ENCODE measurements around the gene LURAP1L. TPM values are rescaled to one million over a fixed set of nuclear protein-coding genes. Genes with fewer than 3 reads are reported as not detected.
A peak's percentile ranks its signal among the peaks of the same experiment; 100 is the strongest.

LURAP1L gene, protein sequence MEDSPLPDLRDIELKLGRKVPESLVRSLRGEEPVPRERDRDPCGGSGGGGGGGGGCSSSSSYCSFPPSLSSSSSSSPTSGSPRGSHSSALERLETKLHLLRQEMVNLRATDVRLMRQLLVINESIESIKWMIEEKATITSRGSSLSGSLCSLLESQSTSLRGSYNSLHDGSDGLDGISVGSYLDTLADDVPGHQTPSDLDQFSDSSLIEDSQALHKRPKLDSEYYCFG
- polyA plus RNA-seq = 10 to 100 TPM in 1 of 4 donors, 1 to 10 TPM in 3; 3.5 to 17.5 (median 6.5) TPM
- long read RNA-seq, donor 1, transcript LURAP1L-201 (2 exons, 1,753 nt) = major isoform, 23 of 26 reads
- long read RNA-seq, donor 1, partial matches to known transcripts = 0 of 26 reads
- long read RNA-seq, donor 1, other reads (novel, unspliced or antisense) = 0 of 26 reads
- long read RNA-seq, donor 2, partial matches to known transcripts = 0 of 1 reads
- long read RNA-seq, donor 2, other reads (novel, unspliced or antisense) = 0 of 1 reads
- long read RNA-seq, donor 3, transcript LURAP1L-201 (2 exons, 1,753 nt) = major isoform, 6 of 6 reads
- long read RNA-seq, donor 3, partial matches to known transcripts = 0 of 6 reads
- long read RNA-seq, donor 3, other reads (novel, unspliced or antisense) = 0 of 6 reads
- long read RNA-seq, donor 4, partial matches to known transcripts = 0 of 2 reads
- long read RNA-seq, donor 4, other reads (novel, unspliced or antisense) = 0 of 2 reads
- long read RNA-seq, donor 5 = 0 reads
- long read RNA-seq, donor 6, partial matches to known transcripts = 0 of 4 reads
- long read RNA-seq, donor 6, other reads (novel, unspliced or antisense) = 0 of 4 reads
- long read RNA-seq, donor 7, transcript LURAP1L-201 (2 exons, 1,753 nt) = major isoform, 18 of 18 reads
- long read RNA-seq, donor 7, partial matches to known transcripts = 0 of 18 reads
- long read RNA-seq, donor 7, other reads (novel, unspliced or antisense) = 0 of 18 reads
- long read RNA-seq, donor 8 = 0 reads
- long read RNA-seq, donor 9, partial matches to known transcripts = 0 of 2 reads
- long read RNA-seq, donor 9, other reads (novel, unspliced or antisense) = 0 of 2 reads
- long read RNA-seq, donor 10, transcript LURAP1L-201 (2 exons, 1,753 nt) = major isoform, 16 of 24 reads
- long read RNA-seq, donor 10, partial matches to known transcripts = 6 of 24 reads
- long read RNA-seq, donor 10, other reads (novel, unspliced or antisense) = 0 of 24 reads

DNA sequence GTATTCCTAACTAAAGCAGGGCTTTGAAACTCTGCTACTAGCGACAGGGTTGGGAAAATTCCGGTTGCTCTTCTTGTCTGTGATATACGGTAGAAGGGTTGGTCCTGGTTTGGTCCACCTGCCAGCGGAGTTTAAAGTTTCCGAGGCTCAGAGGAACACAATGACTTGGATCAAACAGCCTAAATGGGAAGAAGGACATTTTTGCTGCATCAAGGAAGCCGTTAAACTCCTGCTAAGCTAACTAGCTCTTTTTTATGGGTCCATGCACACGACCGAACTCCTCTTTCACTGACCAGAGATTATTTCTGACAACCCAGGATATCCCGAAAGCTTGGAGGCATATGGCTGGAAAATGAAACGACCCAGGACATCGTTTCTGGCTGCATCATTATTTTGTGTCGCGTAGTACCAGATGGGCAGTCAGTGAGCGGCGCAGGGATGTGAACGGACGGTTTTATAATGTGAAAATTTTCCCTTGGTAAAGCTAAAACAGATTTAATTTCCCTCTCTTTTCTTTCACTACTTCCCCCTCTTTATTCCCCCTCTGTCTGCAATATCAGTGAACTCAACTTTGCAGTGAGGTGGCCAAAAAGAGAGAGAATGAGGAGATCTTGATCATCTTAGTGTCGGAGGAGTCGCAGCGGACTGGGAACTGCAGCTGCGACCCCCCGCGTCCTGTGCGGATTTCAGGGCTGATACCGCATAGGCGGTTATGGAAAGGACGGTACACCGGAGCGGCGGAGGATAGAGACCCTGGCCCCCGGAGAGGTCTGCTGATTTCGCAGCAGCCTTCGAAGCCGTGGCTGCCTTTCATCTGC, at the start of gene LURAP1L:
TSS of gene LURAP1L (plus strand) at position 160 of the 818 bp plus-strand sequence. CDS start 696 bp downstream, outside the sequence.
- no peaks in the 10 kb centered on the region for H3K27me3 ChIP-seq (ENCODE audit: control insufficient read depth in 3 of 3, insufficient read depth in 3 of 3, low read length in 3 of 3)
- WGBS, 3 donors = 1 to 2% (median 1%) methylated on average over 34 of the region's 34 CpGs
- H3K36me3 ChIP-seq (ENCODE audit: control insufficient read depth in 3 of 3, insufficient read depth in 2 of 3, low read depth in 1 of 3, low read length in 3 of 3) = no peaks in the 10 kb centered on the region
- H3K4me1 ChIP-seq (ENCODE audit: control insufficient read depth in 3 of 3, insufficient read depth in 2 of 3, low read depth in 1 of 3, low read length in 2 of 3) = peaks cover 0 to 16% (median 0%) of the 10 kb centered on the region in 3 donors
- DNase-seq (peak; percentile 77 to 86), FAIRE-seq (no peak)
- peak within 1 kb of the TSS; percentile 71 to 80 (median 79) for H3K4me3 ChIP-seq (ENCODE audit: low read depth in 1 of 3, low read length in 3 of 3)
- H3K9me3 ChIP-seq (ENCODE audit: control insufficient read depth in 2 of 2, insufficient read depth in 1 of 2, low read depth in 1 of 2, low read length in 1 of 2) = no peaks in the 10 kb centered on the region
- peak within 1 kb of the TSS; percentile 87 to 92 (median 89) for H3K27ac ChIP-seq (ENCODE audit: low read depth in 1 of 3, low read length in 2 of 3)

DNA sequence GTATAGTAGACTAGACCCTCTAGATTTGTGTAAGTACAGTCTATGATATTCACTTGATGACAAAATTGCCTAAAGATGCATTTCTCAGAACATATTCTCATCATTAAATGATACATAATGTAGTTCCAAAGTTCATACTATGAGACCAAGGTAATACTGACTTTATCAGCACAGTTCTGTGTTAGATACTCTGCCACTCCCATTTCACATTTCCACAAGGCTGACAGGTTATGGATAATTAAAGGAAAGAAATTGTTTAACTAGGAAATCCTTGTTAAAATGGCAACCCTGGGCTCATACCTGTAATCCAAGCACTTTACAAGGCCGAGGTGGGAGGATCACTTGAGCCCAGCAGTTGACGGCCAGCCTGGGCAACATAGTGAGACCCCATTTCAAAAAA, 48.0 kb upstream of the LURAP1L start:
- FAIRE-seq (no peak), DNase-seq (peak; percentile 23 to 37)

DNA sequence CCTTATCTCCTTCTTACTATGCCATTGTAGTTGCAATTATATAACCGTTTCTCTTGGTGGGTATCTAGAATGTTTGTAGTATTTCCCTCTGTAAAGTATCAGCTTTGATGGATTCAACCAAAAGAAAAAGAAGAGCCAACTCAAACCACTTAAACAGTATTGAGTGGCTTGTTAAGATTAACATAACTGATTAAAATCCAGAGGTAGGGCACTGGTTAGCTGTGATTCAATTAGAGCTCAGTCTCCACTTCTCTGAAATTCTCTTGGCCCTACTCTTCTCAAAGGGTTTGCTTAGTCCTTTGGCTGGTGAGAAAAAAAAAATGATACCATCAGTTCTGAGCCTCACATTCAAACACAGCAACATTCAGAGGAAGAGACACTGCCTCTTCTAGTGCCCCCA, 44.6 kb upstream of the LURAP1L start:
- Histone ChIP-seq H3K4me1 (ENCODE audit: control insufficient read depth in 3 of 3, insufficient read depth in 2 of 3, low read depth in 1 of 3, low read length in 2 of 3) (peaks cover 0 to 3% (median 0%) of the 10 kb centered on the region in 3 donors), H3K9me3 (ENCODE audit: control insufficient read depth in 2 of 2, insufficient read depth in 1 of 2, low read depth in 1 of 2, low read length in 1 of 2) (peaks cover 0 to 3% of the 10 kb centered on the region in 2 donors), H3K27me3 (ENCODE audit: control insufficient read depth in 3 of 3, insufficient read depth in 3 of 3, low read length in 3 of 3) (no peaks in the 10 kb centered on the region), H3K4me3 (ENCODE audit: low read depth in 1 of 3, low read length in 3 of 3) (no peak overlapping the region), H3K27ac (ENCODE audit: low read depth in 1 of 3, low read length in 2 of 3) (no peak overlapping the region), H3K36me3 (ENCODE audit: control insufficient read depth in 3 of 3, insufficient read depth in 2 of 3, low read depth in 1 of 3, low read length in 3 of 3) (no peaks in the 10 kb centered on the region)
- FAIRE-seq (no peak), DNase-seq (no peak)
- 75 to 88% (median 85%) methylated on average over 1 of the region's 1 CpG for WGBS, 3 donors

More for the DNA sequence above, 48.0 kb upstream of the LURAP1L start:
- H3K27ac ChIP-seq (ENCODE audit: low read depth in 1 of 3, low read length in 2 of 3) = peak overlapping the region in 1 of 3 donors; percentile 24
- WGBS, 3 donors = 63 to 83% (median 68%) methylated on average over 2 of the region's 2 CpGs
- no peaks in the 10 kb centered on the region for H3K36me3 ChIP-seq (ENCODE audit: control insufficient read depth in 3 of 3, insufficient read depth in 2 of 3, low read depth in 1 of 3, low read length in 3 of 3)
- H3K4me1 ChIP-seq (ENCODE audit: control insufficient read depth in 3 of 3, insufficient read depth in 2 of 3, low read depth in 1 of 3, low read length in 2 of 3) = peaks cover 0 to 3% (median 0%) of the 10 kb centered on the region in 3 donors
- no peaks in the 10 kb centered on the region for H3K9me3 ChIP-seq (ENCODE audit: control insufficient read depth in 2 of 2, insufficient read depth in 1 of 2, low read depth in 1 of 2, low read length in 1 of 2)
- no peak overlapping the region for H3K4me3 ChIP-seq (ENCODE audit: low read depth in 1 of 3, low read length in 3 of 3)
- no peaks in the 10 kb centered on the region for H3K27me3 ChIP-seq (ENCODE audit: control insufficient read depth in 3 of 3, insufficient read depth in 3 of 3, low read length in 3 of 3)

DNA sequence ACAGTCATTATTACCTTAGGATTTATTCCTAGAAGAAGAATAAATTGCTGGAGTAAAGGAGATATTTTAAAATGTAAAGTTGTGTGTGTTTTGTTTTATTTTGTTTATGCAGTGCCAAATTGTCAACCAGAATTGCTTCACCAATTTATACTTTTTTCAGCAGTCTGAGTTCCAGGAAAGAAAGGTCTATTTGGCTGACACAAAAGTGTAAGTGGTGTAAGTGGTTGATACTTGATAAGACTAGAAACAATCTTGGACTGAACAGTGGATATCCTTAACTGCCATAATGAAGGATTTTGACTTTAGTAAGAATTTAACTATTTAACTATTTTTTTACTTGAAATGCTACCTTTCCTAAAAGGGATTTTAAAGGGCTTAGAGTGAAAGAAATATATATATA, 43.9 kb upstream of the LURAP1L start:
- FAIRE-seq (no peak), DNase-seq (no peak)
- Histone ChIP-seq H3K4me3 (ENCODE audit: low read depth in 1 of 3, low read length in 3 of 3) (no peak overlapping the region), H3K27me3 (ENCODE audit: control insufficient read depth in 3 of 3, insufficient read depth in 3 of 3, low read length in 3 of 3) (no peaks in the 10 kb centered on the region), H3K27ac (ENCODE audit: low read depth in 1 of 3, low read length in 2 of 3) (no peak overlapping the region), H3K4me1 (ENCODE audit: control insufficient read depth in 3 of 3, insufficient read depth in 2 of 3, low read depth in 1 of 3, low read length in 2 of 3) (peaks cover 0 to 3% (median 0%) of the 10 kb centered on the region in 3 donors), H3K36me3 (ENCODE audit: control insufficient read depth in 3 of 3, insufficient read depth in 2 of 3, low read depth in 1 of 3, low read length in 3 of 3) (no peaks in the 10 kb centered on the region), H3K9me3 (ENCODE audit: control insufficient read depth in 2 of 2, insufficient read depth in 1 of 2, low read depth in 1 of 2, low read length in 1 of 2) (peaks cover 0 to 3% of the 10 kb centered on the region in 2 donors)

DNA sequence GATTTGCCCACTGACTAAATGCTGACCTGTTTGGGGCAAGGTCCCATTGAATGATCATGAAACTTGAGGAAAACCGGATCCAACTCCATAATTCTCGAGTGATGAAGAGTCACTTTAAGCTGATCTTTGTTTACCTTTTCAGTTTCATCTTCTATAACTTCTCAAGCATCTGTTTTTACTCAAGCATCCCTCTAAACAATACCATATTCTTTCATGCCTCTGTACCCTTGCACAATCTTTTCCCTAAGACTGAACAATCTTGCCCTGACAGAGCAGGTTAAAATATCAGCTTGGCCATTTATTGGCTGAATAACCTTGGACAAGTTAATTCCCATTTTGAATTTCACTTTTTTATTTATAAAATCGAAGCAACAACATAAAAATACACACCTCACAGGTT, 41.8 kb upstream of the LURAP1L start:
- Histone ChIP-seq H3K9me3 (ENCODE audit: control insufficient read depth in 2 of 2, insufficient read depth in 1 of 2, low read depth in 1 of 2, low read length in 1 of 2) (peaks cover 0 to 3% of the 10 kb centered on the region in 2 donors), H3K27ac (ENCODE audit: low read depth in 1 of 3, low read length in 2 of 3) (no peak overlapping the region), H3K4me1 (ENCODE audit: control insufficient read depth in 3 of 3, insufficient read depth in 2 of 3, low read depth in 1 of 3, low read length in 2 of 3) (no peaks in the 10 kb centered on the region), H3K27me3 (ENCODE audit: control insufficient read depth in 3 of 3, insufficient read depth in 3 of 3, low read length in 3 of 3) (no peaks in the 10 kb centered on the region), H3K4me3 (ENCODE audit: low read depth in 1 of 3, low read length in 3 of 3) (no peak overlapping the region), H3K36me3 (ENCODE audit: control insufficient read depth in 3 of 3, insufficient read depth in 2 of 3, low read depth in 1 of 3, low read length in 3 of 3) (no peaks in the 10 kb centered on the region)
- WGBS, 3 donors = 57 to 73% (median 71%) methylated on average over 3 of the region's 3 CpGs
- FAIRE-seq = no peak
- no peak for DNase-seq

DNA sequence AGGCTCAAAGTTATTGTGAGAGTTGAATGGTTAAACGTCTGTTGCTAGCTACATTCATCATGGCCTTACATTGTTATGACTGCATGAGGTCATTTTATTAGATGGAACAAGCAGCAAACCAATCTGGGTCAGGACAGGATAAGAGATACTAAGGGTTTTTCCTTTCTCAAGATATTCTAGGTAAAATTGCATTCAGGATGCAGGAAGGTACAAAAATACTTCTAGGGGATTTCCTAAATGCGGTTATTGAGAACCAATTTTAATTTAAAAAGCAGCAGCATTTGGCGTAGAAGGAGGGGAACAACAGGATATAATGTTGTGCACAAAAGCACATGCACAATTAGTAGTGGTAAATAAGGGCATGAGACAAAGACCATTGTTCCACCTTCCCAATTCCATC, 39.2 kb upstream of the LURAP1L start:
- FAIRE-seq (no peak), DNase-seq (no peak)
- 50 to 55% (median 53%) methylated on average over 3 of the region's 3 CpGs for WGBS, 3 donors
- Histone ChIP-seq H3K27ac (ENCODE audit: low read depth in 1 of 3, low read length in 2 of 3) (no peak overlapping the region), H3K36me3 (ENCODE audit: control insufficient read depth in 3 of 3, insufficient read depth in 2 of 3, low read depth in 1 of 3, low read length in 3 of 3) (no peaks in the 10 kb centered on the region), H3K4me3 (ENCODE audit: low read depth in 1 of 3, low read length in 3 of 3) (no peak overlapping the region), H3K27me3 (ENCODE audit: control insufficient read depth in 3 of 3, insufficient read depth in 3 of 3, low read length in 3 of 3) (no peaks in the 10 kb centered on the region), H3K4me1 (ENCODE audit: control insufficient read depth in 3 of 3, insufficient read depth in 2 of 3, low read depth in 1 of 3, low read length in 2 of 3) (no peaks in the 10 kb centered on the region), H3K9me3 (ENCODE audit: control insufficient read depth in 2 of 2, insufficient read depth in 1 of 2, low read depth in 1 of 2, low read length in 1 of 2) (peaks cover 0 to 3% of the 10 kb centered on the region in 2 donors)

DNA sequence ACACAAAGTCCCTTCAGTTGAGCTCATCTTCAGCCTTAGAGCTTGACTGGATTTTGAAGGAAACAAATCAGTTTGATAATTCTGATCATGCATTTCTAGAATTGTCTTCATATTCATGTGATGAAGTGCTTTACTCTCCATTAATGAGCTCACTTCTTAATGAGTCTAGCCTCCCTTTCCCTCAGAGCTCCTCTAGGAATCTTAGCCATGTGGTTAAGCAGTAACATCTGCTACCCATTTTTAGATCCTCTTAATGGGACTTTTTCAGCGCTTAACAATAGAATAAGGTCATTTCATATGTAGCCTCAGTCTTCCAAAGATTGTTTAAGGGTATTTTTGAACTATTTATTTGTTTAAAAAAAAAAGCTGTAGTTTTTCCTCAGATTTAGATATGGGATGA, 36.9 kb upstream of the LURAP1L start:
- WGBS, 3 donors = 0% methylated on average over 1 of the region's 1 CpG
- H3K27ac ChIP-seq (ENCODE audit: low read depth in 1 of 3, low read length in 2 of 3) = no peak overlapping the region
- DNase-seq (no peak), FAIRE-seq (no peak)
- no peak overlapping the region for H3K4me3 ChIP-seq (ENCODE audit: low read depth in 1 of 3, low read length in 3 of 3)
- no peaks in the 10 kb centered on the region for H3K36me3 ChIP-seq (ENCODE audit: control insufficient read depth in 3 of 3, insufficient read depth in 2 of 3, low read depth in 1 of 3, low read length in 3 of 3)
- no peaks in the 10 kb centered on the region for H3K27me3 ChIP-seq (ENCODE audit: control insufficient read depth in 3 of 3, insufficient read depth in 3 of 3, low read length in 3 of 3)
- no peaks in the 10 kb centered on the region for H3K4me1 ChIP-seq (ENCODE audit: control insufficient read depth in 3 of 3, insufficient read depth in 2 of 3, low read depth in 1 of 3, low read length in 2 of 3)
- peaks cover 0 to 3% of the 10 kb centered on the region in 2 donors for H3K9me3 ChIP-seq (ENCODE audit: control insufficient read depth in 2 of 2, insufficient read depth in 1 of 2, low read depth in 1 of 2, low read length in 1 of 2)

Measured in small intestine (tissue), 16 donors.